Activated CD4-positive, alpha-beta T cell treated with anti-CD3 and anti-CD28 coated beads, Interleukin-2, amount 10 ng/mL, durations not matched to agents 24 days and 14 days (primary cell): ENCODE results near the gene ARMH1. TPM values are rescaled to one million over a fixed set of nuclear protein-coding genes. Genes with fewer than 3 reads are reported as not detected.
A peak's percentile ranks its signal among the peaks of the same experiment; 100 is the strongest.
"Not testable (repeated sequence)": the region's sequence is repeated elsewhere in the genome, so short reads cannot be mapped to it uniquely, and the experiment has no call there.

Source experiments
- DNase-seq: peaks from one replicate; pipeline ENCODE4 v3.0.0; 2022
- H3K27ac Mint-ChIP-seq: one replicate; pipeline ENCODE4 v1.8.0; 2022; ENCODE audit warnings: mild to moderate bottlenecking, mixed read lengths
- H3K27me3 Mint-ChIP-seq: one replicate; pipeline ENCODE4 v1.8.0; 2022; ENCODE audit warnings: mixed read lengths
- H3K36me3 Mint-ChIP-seq: one replicate; pipeline ENCODE4 v1.8.0; 2022; ENCODE audit warnings: low read depth, mild to moderate bottlenecking, mixed read lengths
- H3K4me1 Mint-ChIP-seq: one replicate; pipeline ENCODE4 v1.8.0; 2021; ENCODE audit warnings: mixed read lengths
- H3K4me3 Mint-ChIP-seq: one replicate; pipeline ENCODE4 v1.8.0; 2022; ENCODE audit warnings: mild to moderate bottlenecking, moderate library complexity, mixed read lengths
- H3K9me3 Mint-ChIP-seq: one replicate; pipeline ENCODE4 v1.8.0; 2021; ENCODE audit warnings: mixed read lengths
- intact Hi-C: fragments of 100-400 bp; cut with micrococcal nuclease; formaldehyde crosslinking; loops from one replicate; pipeline ENCODE4 v1.15.1; 2023
- total RNA-seq: library from RNA; stranded (reverse); gene quantifications from 2 replicates; pipeline ENCODE4 v1.2.3, GENCODE V29; 2022

Gene ARMH1
- total RNA-seq, 1 donor from 2014 or later: 133 TPM

DNA sequence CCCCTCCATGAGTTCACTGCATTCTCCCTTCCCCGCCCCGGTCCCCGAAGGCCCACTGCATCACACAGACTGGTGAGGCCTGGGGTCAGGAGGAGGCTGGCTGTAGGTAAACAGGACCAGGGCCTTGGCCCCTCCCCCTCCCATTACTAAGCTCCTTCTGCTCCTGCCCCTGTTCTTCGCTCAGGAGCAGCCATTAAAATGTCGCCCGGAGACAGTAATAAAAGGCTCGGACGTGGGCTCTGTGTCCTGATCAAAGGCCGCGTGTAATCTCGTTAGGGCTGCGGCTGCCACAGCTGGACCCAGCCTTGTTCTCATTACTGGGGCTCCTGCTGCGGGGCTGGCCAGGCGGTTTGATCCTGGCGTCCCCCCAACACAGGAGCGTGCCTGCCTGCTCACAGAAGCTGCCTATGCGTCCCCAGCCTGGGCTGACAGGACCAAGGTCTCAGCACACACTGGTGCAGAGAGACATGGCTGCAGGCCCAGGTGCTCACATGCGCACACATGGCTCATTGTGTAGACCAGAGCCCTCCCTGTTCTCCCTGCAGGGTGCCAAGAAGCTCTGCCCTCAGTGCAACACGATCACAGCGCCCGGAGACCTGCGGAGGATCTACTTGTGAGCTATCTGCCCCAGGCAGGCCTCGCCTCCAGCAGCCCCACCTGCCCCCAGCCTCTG is 24.2 kb upstream of the ARMH1 start:
- H3K36me3 Mint-ChIP-seq: peaks cover 33% of the 10 kb centered on the region
- no peak overlapping the region for H3K27ac Mint-ChIP-seq
- DNase-seq: no peak
- H3K27me3 Mint-ChIP-seq: no peaks in the 10 kb centered on the region
- no peak overlapping the region for H3K4me3 Mint-ChIP-seq
- no peaks in the 10 kb centered on the region for H3K4me1 Mint-ChIP-seq
- intact Hi-C loops: no loop called here
- no peaks in the 10 kb centered on the region for H3K9me3 Mint-ChIP-seq

DNA sequence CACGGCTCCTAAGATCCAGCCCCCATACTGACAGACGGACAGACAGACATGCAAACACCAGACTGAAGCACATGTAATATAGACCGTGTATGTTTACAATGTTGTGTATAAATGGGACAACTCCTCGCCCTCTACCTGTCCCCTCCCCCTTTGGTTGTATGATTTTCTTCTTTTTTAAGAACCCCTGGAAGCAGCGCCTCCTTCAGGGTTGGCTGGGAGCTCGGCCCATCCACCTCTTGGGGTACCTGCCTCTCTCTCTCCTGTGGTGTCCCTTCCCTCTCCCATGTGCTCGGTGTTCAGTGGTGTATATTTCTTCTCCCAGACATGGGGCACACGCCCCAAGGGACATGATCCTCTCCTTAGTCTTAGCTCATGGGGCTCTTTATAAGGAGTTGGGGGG is 23.4 kb upstream of the ARMH1 start:
- no peaks in the 10 kb centered on the region for H3K4me1 Mint-ChIP-seq
- no peak overlapping the region for H3K27ac Mint-ChIP-seq
- peaks cover 33% of the 10 kb centered on the region for H3K36me3 Mint-ChIP-seq
- intact Hi-C loops: no loop called here
- no peaks in the 10 kb centered on the region for H3K27me3 Mint-ChIP-seq
- H3K4me3 Mint-ChIP-seq: no peak overlapping the region
- no peak for DNase-seq
- H3K9me3 Mint-ChIP-seq: no peaks in the 10 kb centered on the region

DNA sequence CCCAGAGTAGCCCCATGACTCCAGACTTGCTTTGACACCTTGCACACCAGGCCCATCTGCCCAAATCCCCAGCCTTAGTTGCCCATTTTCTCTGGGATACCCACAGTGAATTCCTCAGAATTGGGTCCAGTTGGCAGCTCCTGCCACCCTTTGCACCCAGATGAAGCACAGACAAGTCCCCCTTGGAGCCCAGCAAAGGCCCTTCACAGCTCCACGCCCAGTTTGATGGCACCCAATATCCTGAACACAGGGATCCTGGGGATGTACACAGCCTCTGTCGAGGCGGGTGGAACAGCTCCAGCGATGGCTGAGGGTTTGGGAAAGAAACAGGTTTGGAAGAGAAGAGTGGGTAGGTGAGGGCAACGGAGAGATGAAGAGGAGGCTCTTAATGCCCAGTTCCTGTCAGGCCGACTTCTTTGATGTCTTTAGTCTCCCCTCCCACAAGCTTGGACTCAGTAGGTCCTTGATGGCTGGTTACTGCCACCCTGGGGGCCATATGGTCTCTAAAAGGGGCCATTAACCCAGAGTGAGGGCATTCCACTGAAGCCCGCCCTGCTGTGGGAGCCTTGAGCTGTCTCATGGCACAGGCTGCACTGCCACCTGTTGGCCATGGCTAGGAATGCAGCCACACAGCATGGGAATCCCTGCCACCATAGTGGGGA is 21.9 kb upstream of the ARMH1 start:
- intact Hi-C loops: loop anchor here (1.0 to 2.0 kb wide), 3 partner anchors 43 to 274 kb away; no protein-coding TSS in a partner anchor
- Mint-ChIP-seq H3K27me3 (no peaks in the 10 kb centered on the region), H3K9me3 (no peaks in the 10 kb centered on the region), H3K27ac (peak overlapping the region; percentile 70), H3K4me1 (no peaks in the 10 kb centered on the region), H3K36me3 (peaks cover 29% of the 10 kb centered on the region), H3K4me3 (no peak overlapping the region)
- peak; percentile 92 for DNase-seq

DNA sequence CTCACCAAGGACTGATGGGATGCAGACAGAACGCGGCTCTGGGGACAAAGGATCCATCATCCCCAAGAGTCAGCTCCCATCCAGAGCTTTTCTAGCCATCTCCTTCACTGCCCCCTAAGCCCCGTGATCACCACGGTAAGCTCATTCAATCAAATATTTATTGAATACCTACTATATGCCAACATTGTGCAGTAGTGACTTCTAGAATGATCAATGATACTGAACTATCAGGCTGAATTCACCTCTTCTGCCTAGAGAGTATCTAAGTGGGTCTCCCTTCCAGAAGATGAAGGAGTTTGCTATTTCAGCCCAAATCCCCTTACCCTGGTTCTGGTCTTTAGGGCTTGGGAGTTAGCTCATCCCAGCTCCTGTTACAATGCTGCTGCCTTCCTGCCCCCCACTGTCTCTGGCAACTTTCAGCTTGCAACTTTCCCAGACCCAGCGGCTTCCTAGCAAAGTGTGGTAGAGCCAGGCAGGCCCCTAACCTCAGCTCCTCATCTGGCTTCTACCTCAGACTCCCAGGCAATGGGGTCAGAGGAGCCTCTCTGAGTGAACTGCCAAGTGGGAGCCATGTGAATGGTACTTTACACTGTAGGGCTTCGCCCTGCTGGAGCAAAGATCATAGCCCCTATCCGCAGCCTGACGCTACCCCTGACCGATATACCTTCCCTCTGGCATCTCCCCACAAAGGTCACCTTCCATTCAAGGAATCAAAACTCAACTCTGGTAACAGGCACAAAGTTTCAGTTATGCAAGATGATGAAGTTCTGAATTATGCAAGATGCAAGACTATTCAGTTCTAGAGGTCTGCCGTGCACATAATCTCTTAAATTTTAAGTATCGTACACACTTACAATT is 21.2 kb upstream of the ARMH1 start:
- intact Hi-C loops: loop anchor here (1.0 to 2.0 kb wide), 3 partner anchors 44 to 275 kb away; no protein-coding TSS in a partner anchor
- H3K4me1 Mint-ChIP-seq: no peaks in the 10 kb centered on the region
- H3K4me3 Mint-ChIP-seq: no peak overlapping the region
- H3K27me3 Mint-ChIP-seq: no peaks in the 10 kb centered on the region
- H3K36me3 Mint-ChIP-seq: peaks cover 23% of the 10 kb centered on the region
- no peak for DNase-seq
- no peak overlapping the region for H3K27ac Mint-ChIP-seq
- H3K9me3 Mint-ChIP-seq: no peaks in the 10 kb centered on the region

DNA sequence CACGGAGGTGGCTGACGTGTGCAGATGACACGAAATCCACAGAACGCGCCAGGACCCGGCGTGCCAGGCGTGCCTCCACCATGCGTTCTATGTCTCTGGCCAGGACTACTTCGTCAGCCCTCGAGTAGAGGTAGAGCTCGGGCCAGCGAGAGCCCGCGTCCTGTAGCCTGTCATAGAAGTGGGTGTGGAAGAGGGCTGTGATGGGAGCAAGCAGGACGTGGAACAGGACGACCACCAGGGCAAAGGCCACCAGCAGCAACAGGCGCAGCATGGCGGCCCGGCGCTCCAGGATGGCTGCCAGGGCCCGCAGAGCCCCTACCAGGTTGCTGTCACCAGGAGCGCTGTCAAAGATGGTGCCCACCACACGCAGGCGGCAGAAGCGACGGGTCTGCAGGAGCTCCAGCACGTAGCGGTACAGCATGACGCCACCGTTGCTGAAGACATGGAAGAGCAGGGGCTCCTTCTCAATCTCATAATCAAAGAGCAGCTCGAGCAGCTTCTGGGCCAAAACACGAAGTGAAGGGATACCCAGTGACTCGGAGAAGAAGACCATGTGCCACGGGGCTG is 19.8 kb upstream of the ARMH1 start:
- DNase-seq: no peak
- intact Hi-C loops: no loop called here
- peaks cover 16% of the 10 kb centered on the region for H3K36me3 Mint-ChIP-seq
- H3K4me3 Mint-ChIP-seq: no peak overlapping the region
- H3K27ac Mint-ChIP-seq: no peak overlapping the region
- no peaks in the 10 kb centered on the region for H3K9me3 Mint-ChIP-seq
- no peaks in the 10 kb centered on the region for H3K27me3 Mint-ChIP-seq
- no peaks in the 10 kb centered on the region for H3K4me1 Mint-ChIP-seq

DNA sequence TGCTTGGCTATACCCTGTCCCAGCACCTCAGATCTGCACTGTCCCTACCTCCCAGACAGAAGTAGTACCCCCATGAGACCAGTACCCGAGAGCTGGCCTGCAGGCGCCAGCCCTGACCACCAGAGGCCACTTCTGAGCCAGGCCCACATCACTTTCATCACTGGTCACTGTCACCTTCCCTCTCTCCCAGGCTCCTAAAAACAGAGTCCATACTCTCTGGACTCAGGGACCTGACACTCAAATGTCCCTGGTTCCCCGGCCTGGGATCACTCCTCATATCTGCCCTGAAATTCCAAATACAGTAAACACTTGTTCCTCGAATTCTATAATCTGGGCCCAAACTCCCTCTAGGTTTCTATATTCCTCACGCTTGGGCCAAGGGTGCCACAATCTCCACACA is 18.9 kb upstream of the ARMH1 start:
- H3K9me3 Mint-ChIP-seq: no peaks in the 10 kb centered on the region
- no peak for DNase-seq
- intact Hi-C loops: no loop called here
- peaks cover 10% of the 10 kb centered on the region for H3K36me3 Mint-ChIP-seq
- H3K4me3 Mint-ChIP-seq: no peak overlapping the region
- no peaks in the 10 kb centered on the region for H3K27me3 Mint-ChIP-seq
- no peak overlapping the region for H3K27ac Mint-ChIP-seq
- H3K4me1 Mint-ChIP-seq: no peaks in the 10 kb centered on the region

DNA sequence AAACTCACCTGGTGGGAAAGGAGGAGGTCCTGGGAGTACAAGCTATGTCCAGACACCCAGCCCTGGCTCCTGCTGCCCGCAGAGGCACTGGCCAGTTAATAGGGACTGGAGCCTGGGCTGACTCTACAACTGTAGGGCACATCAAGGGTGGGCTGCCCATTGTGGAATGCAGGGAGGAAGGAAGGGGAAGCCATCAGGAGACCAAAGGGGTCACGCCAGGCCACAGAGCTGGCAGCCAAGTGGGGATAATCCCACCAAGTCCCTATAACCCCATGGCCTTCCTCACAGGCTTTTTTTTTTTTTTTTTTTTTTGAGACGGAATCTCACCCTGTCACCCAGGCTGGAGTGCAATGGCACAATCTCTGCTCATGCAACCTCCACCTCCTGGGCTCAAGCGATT is 14.9 kb upstream of the ARMH1 start:
- H3K4me3 Mint-ChIP-seq: no peak overlapping the region
- peaks cover 6% of the 10 kb centered on the region for H3K4me1 Mint-ChIP-seq
- no peaks in the 10 kb centered on the region for H3K9me3 Mint-ChIP-seq
- H3K27ac Mint-ChIP-seq: no peak overlapping the region
- H3K27me3 Mint-ChIP-seq: no peaks in the 10 kb centered on the region
- DNase-seq: no peak
- intact Hi-C loops: no loop called here
- H3K36me3 Mint-ChIP-seq: no peaks in the 10 kb centered on the region

DNA sequence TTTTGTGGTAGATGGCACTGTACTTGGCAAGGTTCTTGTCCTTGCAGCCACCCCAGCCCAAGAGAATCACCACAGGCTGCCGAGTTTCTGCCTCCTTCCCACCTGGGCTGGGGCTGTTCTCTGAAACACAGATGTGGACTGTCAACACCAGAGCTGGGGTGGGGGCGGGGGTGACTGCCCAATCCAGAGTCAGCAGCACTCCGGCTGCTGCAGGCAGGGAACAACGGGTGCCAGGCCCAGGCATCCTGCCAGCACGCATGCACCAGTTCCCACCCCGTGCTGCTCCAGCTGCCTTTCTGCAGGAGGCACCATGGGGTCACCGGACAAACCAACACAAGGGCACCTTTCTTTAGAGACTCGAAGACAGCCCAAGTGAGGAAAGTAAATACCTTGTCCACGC is 14.3 kb upstream of the ARMH1 start:
- no peak for DNase-seq
- no peaks in the 10 kb centered on the region for H3K27me3 Mint-ChIP-seq
- H3K36me3 Mint-ChIP-seq: no peaks in the 10 kb centered on the region
- no peaks in the 10 kb centered on the region for H3K9me3 Mint-ChIP-seq
- H3K4me1 Mint-ChIP-seq: peaks cover 12% of the 10 kb centered on the region
- no peak overlapping the region for H3K27ac Mint-ChIP-seq
- no peak overlapping the region for H3K4me3 Mint-ChIP-seq
- intact Hi-C loops: no loop called here

DNA sequence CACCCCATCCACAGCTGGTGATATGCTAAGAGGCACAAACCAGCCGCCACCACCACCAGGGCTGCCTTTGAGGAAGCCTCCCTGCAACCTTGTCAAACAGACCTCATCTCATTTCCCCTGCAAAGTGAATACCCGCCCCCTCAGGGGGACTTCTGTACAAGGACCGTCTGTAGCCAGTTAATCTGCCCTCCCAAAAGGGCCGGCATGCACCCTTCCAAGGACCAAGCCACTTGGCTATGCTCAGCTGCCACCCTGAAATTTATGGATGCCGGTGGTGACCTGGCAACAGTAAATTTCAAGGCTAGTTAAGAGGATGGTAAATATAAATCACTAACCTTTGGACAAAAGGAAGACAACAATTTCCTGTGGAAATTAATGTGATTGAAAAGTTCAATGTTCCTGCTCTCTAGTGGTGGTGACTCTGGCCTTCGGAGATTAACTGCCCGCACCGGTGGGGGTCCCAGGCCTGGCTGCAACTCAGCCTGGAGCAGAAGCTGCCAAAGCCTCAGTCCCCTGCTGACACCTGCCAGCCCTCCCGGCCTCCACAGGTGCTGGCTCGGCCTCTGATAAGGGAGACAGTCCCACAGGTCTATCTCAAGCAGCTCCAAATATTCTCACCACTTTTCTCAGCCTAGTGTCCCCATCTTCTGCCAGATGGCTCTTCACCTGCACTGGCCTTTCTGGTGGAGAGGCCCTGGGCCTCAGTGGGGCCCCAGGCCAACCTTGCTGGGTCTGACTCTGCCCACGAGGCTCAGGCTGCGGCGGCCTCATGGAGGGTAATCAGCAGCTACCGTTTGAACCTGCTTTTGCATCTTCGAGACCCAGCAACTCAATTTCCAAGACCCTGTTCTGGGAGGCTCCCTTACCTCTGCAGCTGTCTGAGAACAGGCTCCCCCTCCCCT is 12.5 kb upstream of the ARMH1 start:
- H3K27me3 Mint-ChIP-seq: no peaks in the 10 kb centered on the region

DNA sequence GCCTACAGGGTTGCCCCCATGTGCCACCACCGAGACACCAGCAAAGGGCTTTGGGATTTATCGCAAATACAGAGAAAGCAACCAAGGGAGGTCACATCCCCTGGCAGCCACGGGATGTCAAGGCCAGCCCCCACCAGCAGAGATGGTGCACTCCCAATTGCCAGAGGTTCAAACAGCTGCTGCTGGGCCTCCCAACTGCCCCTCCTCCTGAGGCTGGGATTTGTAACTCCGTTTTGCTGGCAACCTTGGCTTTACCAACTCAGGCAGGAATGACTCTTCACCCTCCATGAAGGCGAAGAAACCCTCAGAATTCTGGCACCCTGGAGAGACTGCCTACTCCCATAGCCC is 11.9 kb upstream of the ARMH1 start:
- Mint-ChIP-seq H3K27ac (no peak overlapping the region), H3K9me3 (no peaks in the 10 kb centered on the region)

More for the DNA sequence above, 12.5 kb upstream of the ARMH1 start:
- H3K9me3 Mint-ChIP-seq: no peaks in the 10 kb centered on the region
- H3K4me3 Mint-ChIP-seq: no peak overlapping the region
- intact Hi-C loops: no loop called here
- no peak overlapping the region for H3K27ac Mint-ChIP-seq
- DNase-seq: no peak
- H3K4me1 Mint-ChIP-seq: peaks cover 14% of the 10 kb centered on the region
- H3K36me3 Mint-ChIP-seq: no peaks in the 10 kb centered on the region

DNA sequence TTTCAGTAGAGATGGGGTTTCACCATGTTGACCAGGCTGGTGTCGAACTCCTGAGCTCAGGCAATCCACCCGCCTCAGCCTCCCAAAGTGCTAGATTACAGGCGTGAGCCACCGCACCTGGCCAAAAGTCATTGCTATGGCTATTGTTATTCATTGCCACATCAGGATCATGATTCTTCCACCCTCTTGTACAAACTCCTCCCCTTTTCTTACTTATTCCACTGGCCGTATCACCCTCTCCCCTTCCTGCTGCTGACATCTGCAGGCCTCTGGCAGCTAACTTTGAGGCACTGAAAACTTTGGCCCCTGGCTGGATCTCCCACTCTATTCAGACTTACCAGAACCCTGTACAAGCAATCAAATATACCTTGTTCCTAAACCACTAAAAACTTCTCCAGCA is 11.1 kb upstream of the ARMH1 start:
- no peak overlapping the region for H3K4me3 Mint-ChIP-seq
- no peak for DNase-seq
- no peak overlapping the region for H3K27ac Mint-ChIP-seq
- H3K9me3 Mint-ChIP-seq: no peaks in the 10 kb centered on the region
- peaks cover 14% of the 10 kb centered on the region for H3K4me1 Mint-ChIP-seq
- H3K27me3 Mint-ChIP-seq: no peaks in the 10 kb centered on the region
- no peaks in the 10 kb centered on the region for H3K36me3 Mint-ChIP-seq
- intact Hi-C loops: no loop called here

More for the DNA sequence above, 11.9 kb upstream of the ARMH1 start:
- no peaks in the 10 kb centered on the region for H3K36me3 Mint-ChIP-seq
- H3K27me3 Mint-ChIP-seq: no peaks in the 10 kb centered on the region
- intact Hi-C loops: no loop called here
- peaks cover 14% of the 10 kb centered on the region for H3K4me1 Mint-ChIP-seq
- no peak overlapping the region for H3K4me3 Mint-ChIP-seq
- no peak for DNase-seq

DNA sequence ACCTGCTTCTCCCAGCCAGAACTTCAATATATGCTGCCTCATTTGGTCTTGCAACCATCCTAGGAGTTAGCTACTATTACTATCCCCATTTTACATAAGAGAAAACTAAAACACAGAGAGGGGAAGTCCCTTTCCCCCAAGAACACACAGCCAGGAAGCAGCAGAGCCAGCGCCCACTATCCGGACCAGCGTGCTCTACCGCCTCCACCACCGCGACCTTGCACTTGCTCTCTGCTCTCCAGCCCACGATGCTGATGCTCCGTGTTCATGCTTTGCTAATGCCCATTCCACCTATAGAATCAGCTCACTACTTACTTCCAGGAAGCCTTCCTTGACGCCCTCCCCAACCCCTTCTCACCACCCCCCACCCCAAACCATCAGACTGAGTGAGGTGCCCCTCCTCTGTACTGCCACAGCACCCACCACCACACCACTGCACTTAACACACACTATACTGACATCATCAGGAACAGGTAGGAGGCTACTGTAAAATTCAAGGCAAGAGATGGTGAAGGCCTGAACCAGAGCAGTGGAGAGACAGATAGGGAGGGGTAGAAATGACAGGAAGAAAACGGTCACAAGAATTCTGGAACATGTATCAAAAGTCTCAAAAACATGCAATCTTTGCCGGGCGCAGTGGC is 9.7 kb upstream of the ARMH1 start:
- Mint-ChIP-seq H3K9me3 (no peaks in the 10 kb centered on the region), H3K27ac (peak overlapping the region; percentile 74), H3K4me3 (peak overlapping the region; percentile 28), H3K4me1 (peaks cover 14% of the 10 kb centered on the region), H3K27me3 (no peaks in the 10 kb centered on the region), H3K36me3 (no peaks in the 10 kb centered on the region)
- intact Hi-C loops: no loop called here
- DNase-seq: no peak

DNA sequence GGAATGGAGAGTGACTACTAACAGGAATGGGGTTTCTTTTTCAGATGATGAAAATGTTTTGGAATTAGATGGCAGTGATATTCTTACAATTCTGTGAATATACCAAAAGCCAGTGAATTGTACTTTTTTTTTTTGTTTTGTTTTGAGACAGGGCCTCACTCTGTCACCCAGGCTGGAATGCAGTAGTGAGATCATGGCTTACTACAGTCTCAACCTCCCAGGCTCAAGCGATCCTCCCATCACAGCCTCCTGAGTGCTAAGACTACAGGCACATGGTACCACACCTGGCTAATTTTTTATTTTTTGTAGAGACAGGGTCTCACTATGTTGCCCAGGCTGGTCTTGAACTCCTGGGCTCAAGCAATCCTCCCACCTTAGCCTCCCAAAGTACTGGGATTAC is 7.8 kb upstream of the ARMH1 start:
- not testable (repeated sequence) for H3K9me3 Mint-ChIP-seq, DNase-seq

More for the DNA sequence above, 7.8 kb upstream of the ARMH1 start:
- intact Hi-C loops, H3K27me3 Mint-ChIP-seq, H3K4me3 Mint-ChIP-seq, H3K36me3 Mint-ChIP-seq, H3K27ac Mint-ChIP-seq: not testable (repeated sequence)
- H3K4me1 Mint-ChIP-seq: peaks cover 17% of the 10 kb centered on the region
